DOHH2 (cell line): Measurements from ENCODE around the gene TNNI2.

Experiments used
- CTCF ChIP-seq: fragments of 200-600 bp; sonication (generic); IDR thresholded peaks from one replicate; pipeline ENCODE4 v1.5.1; 2014; ENCODE audit warnings: antibody characterized with exemption, mild to moderate bottlenecking, low read depth, low read length; ENCODE audit not compliant: poor library complexity, severe bottlenecking
- EZH2phosphoT487 ChIP-seq: fragments of 200-600 bp; sonication (generic); IDR thresholded peaks from 2 replicates; pipeline ENCODE4 v1.6.1; 2017; ENCODE audit warnings: borderline replicate concordance, mild to moderate bottlenecking, antibody characterized with exemption, low read length, moderate library complexity, mixed read lengths

GRCh38 chr11:1863352-1864216, 24.8 kb downstream of the TNNI2 start:
- TF ChIP-seq CTCF = no peak
- no peak for TF ChIP-seq EZH2phosphoT487
